ENCODE measurements around the gene SERTM2.

The SERTM2 gene

GRCh38 chrX:111561851-111562250 is 50.4 kb downstream of the SERTM2 start:
- DNase-seq, result no peak

GRCh38 chrX:111567542-111568255 is 56.3 kb downstream of the SERTM2 start:
- no peak for DNase-seq

- DNase-seq, result no peak
Observed at GRCh38 chrX:111568354-111568753, 56.9 kb downstream of the SERTM2 start.

- no peak for DNase-seq
Observed at GRCh38 chrX:111568817-111569216, 57.4 kb downstream of the SERTM2 start.
